ENCODE measurements around the gene ARMH3.

ARMH3 gene

GRCh38 chr10:101934686-101935305 lies 121.2 kb downstream of the ARMH3 start:
- no peak overlapping the region for H3K4me3 ChIP-seq (ENCODE audit: control insufficient read depth, low read depth, low read length)
- TF ChIP-seq, protein P1, sequence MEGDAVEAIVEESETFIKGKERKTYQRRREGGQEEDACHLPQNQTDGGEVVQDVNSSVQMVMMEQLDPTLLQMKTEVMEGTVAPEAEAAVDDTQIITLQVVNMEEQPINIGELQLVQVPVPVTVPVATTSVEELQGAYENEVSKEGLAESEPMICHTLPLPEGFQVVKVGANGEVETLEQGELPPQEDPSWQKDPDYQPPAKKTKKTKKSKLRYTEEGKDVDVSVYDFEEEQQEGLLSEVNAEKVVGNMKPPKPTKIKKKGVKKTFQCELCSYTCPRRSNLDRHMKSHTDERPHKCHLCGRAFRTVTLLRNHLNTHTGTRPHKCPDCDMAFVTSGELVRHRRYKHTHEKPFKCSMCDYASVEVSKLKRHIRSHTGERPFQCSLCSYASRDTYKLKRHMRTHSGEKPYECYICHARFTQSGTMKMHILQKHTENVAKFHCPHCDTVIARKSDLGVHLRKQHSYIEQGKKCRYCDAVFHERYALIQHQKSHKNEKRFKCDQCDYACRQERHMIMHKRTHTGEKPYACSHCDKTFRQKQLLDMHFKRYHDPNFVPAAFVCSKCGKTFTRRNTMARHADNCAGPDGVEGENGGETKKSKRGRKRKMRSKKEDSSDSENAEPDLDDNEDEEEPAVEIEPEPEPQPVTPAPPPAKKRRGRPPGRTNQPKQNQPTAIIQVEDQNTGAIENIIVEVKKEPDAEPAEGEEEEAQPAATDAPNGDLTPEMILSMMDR (conservative IDR thresholded peaks at IDR 0.05; ENCODE audit: control insufficient read depth, insufficient read depth, low read depth, low read length) = no peak
- DNase-seq (ENCODE audit: low read depth) = no peak

DNA sequence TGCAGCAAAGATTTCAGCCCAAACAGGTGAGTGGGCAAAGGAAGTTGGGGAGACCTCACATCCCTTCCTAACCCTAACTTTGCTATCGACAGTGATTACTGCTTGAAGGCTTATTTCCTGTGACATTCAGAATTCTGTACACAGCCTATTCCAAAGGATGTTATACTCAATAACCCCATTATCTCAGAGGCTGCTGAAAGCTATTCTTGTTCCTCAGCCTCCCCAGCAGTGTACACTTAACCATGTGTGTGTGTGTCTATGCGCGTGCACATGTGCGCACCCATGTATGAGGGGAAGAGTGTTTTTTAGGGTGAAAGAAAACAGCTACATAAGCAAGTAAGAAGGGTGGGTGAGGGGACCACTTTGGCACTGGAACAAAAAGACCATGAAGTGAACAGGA lies 122.0 kb downstream of the ARMH3 start:
- TF ChIP-seq, protein P1 (conservative IDR thresholded peaks at IDR 0.05; ENCODE audit: control insufficient read depth, insufficient read depth, low read depth, low read length) = no peak
- H3K4me3 ChIP-seq (ENCODE audit: control insufficient read depth, low read depth, low read length) = no peak overlapping the region
- DNase-seq (ENCODE audit: low read depth) = no peak

DNA sequence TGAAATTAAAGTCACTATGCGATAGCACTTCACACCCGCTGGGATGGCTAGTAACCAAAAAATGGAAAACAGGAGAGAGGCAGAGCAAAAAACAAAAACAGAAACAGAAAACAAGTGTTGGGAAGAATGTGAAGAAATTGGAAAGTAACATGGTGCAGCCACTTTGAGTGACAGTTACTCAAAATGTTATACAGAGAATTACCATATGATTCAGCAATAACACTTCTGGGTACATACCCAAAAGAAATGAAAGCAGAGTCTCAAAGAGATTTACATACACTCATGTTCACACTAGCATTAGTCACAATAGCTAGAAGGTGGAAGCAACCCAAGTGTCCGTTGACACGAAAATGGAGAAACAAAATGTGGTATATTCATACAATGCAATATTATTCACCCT lies 123.8 kb downstream of the ARMH3 start:
- no peak overlapping the region for H3K4me3 ChIP-seq (ENCODE audit: control insufficient read depth, low read depth, low read length)
- DNase-seq (ENCODE audit: low read depth) = no peak
- TF ChIP-seq, protein P1 (conservative IDR thresholded peaks at IDR 0.05; ENCODE audit: control insufficient read depth, insufficient read depth, low read depth, low read length) = no peak

DNA sequence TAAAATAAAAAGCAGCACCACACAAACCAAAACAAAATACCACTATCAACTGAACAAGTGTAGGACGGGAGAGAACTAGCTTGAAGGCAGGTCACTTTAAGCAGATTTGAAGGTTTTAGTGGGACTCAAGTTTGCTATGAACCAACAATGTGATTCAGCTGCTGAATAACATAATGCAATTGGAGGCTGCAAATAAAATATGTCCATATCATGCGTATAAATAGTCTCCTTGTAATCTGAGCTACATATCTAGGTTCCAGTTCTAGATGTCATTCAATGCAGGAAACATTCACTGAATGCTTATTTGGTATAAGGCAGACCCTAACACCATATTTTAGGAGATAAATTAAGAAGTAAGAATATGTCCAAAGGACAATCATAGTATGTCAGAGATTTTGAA lies 130.9 kb downstream of the ARMH3 start:
- no peak for DNase-seq (ENCODE audit: low read depth)
- TF ChIP-seq, protein P1 (conservative IDR thresholded peaks at IDR 0.05; ENCODE audit: control insufficient read depth, insufficient read depth, low read depth, low read length) = no peak
- no peak overlapping the region for H3K4me3 ChIP-seq (ENCODE audit: control insufficient read depth, low read depth, low read length)

DNA sequence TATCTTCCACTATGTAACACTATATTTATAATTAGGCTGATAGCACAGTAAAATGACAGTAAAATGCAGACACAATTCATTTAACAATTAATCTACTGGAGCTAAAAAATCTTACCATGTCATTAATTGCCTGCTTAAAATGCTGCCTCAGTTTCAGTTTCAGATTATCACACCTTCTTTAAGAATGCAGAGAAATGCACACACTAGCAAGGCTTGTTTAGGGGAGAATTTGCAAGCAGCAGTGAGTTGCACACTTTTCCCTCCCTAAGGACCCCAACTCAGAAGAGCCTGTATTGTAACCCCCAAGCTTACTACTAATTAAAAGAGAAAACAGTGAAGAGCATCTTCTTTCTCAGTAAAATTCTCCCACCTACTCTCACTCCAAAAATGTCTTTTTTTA lies 132.7 kb downstream of the ARMH3 start:
- TF ChIP-seq, protein P1 (conservative IDR thresholded peaks at IDR 0.05; ENCODE audit: control insufficient read depth, insufficient read depth, low read depth, low read length) = no peak
- H3K4me3 ChIP-seq (ENCODE audit: control insufficient read depth, low read depth, low read length) = no peak overlapping the region
- DNase-seq (ENCODE audit: low read depth) = no peak

GRCh38 chr10:101922846-101923245 lies 133.1 kb downstream of the ARMH3 start:
- no peak for DNase-seq (ENCODE audit: low read depth)
- TF ChIP-seq, protein P1 (conservative IDR thresholded peaks at IDR 0.05; ENCODE audit: control insufficient read depth, insufficient read depth, low read depth, low read length) = no peak
- no peak overlapping the region for H3K4me3 ChIP-seq (ENCODE audit: control insufficient read depth, low read depth, low read length)

- H3K4me3 ChIP-seq (ENCODE audit: control insufficient read depth, low read depth, low read length) = no peak overlapping the region
- no peak for DNase-seq (ENCODE audit: low read depth)
- TF ChIP-seq, protein P1 (conservative IDR thresholded peaks at IDR 0.05; ENCODE audit: control insufficient read depth, insufficient read depth, low read depth, low read length) = no peak
Measured at GRCh38 chr10:101920546-101920945, 135.4 kb downstream of the ARMH3 start.

Measured in fibroblast of mammary gland (primary cell).